GM18526 (cell line): ENCODE measurements around the gene PDGFD.

ENCODE experiments used
- POLR2A ChIP-seq: IDR thresholded peaks from 3 replicates; pipeline ENCODE4 v1.6.1; 2011; ENCODE audit not compliant: insufficient read length; ENCODE audit errors: extremely low read depth

Gene PDGFD

GRCh38 chr11:103978616-103979595 is 185.0 kb downstream of the PDGFD start:
- TF ChIP-seq POLR2A, result no peak

- TF ChIP-seq POLR2A, result no peak
Measured at GRCh38 chr11:103972013-103972412, 191.9 kb downstream of the PDGFD start.

DNA sequence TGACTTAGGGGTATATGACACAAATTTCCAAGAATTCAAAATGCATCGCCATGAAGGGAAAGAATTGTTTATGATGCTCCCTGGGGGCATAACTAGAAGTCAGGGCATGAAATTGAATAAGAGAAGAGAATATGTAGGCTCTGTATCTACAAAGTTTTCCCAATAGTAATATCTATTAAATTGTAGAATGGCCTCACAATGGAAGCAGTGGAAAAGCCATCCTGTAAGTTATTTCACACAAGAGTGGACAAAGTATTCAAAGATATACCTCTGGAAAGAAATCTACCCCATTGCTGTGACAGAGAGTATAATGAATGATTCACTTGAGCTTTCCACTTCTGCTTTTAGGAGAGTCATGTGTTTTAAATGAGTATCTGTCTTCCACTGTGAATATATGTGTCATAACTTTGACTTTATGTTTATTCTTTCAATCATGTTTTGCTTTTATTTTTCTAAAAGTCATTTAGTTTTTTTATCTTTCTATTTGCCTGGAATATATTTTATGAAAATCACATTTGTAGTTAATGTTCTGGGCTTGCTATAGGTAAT is 193.2 kb downstream of the PDGFD start:
- TF ChIP-seq POLR2A, result no peak

- TF ChIP-seq POLR2A, result no peak
Measured at GRCh38 chr11:103968685-103969084, 195.3 kb downstream of the PDGFD start.

- TF ChIP-seq POLR2A, result no peak
Measured at GRCh38 chr11:103967985-103968384, 196.0 kb downstream of the PDGFD start.

DNA sequence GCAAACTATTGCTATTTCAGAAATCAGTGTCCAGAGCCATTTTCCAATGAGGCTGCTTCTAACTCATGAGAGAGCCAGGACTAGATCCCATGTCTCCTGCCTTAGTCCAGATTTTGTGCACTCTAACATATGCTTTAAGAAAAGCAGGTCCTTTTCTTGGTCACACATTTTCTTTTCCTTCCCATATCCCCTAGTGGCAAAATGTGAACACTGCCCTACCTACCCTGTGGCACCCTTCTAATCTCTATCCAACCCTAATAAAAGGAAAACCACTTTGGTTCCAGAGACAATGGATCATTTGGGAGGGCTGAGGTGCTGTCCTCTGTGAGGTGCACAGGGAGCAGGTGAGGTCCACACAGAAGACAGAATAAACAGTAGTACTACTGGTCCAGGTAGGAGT is 199.6 kb downstream of the PDGFD start:
- TF ChIP-seq POLR2A, result no peak

DNA sequence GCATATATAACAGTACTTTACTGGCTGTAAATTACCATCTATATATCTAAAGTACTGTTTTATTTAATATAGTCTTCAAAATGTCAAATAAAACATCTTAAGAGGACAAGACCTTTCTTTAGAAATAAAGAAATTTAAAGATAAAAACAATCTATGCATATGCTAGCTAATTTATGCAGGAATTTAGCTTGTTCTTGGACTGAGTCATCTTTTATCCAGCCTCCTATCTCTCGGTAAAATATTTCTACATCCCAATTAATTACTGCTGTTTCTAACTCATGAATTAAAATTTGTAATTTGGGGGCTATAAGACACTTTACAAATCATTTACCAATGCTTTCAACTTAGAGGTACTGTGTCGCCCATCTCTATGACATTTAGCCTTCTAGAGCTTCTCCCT is 200.3 kb downstream of the PDGFD start:
- no peak for TF ChIP-seq POLR2A

- no peak for TF ChIP-seq POLR2A
Measured at GRCh38 chr11:103961010-103961409, 202.9 kb downstream of the PDGFD start.

DNA sequence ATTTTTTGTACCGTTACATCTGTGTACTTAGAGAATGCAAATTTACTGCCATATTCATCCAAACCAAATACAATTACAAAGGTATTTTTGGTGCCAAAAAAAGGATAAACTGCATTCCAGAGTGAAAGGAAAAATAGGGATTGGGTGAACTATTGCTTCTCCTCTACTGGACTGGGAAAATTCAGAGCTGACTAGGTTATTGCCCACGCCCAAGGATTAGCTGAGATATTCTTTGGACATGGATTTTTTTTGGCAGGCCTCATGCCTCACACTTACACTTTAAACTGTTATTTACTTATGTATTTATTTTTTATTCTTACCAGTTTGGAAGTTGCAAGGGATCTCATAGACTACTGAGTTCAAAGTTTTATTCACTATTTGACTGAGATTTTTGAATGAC is 203.8 kb downstream of the PDGFD start:
- no peak for TF ChIP-seq POLR2A

- no peak for TF ChIP-seq POLR2A
Measured at GRCh38 chr11:103959279-103959942, 204.5 kb downstream of the PDGFD start.

- TF ChIP-seq POLR2A, result no peak
Measured at GRCh38 chr11:103958475-103959215, 205.3 kb downstream of the PDGFD start.

GRCh38 chr11:103953797-103954486 is 210.0 kb downstream of the PDGFD start:
- TF ChIP-seq POLR2A, result no peak

- TF ChIP-seq POLR2A, result no peak
Measured at GRCh38 chr11:103949781-103950180, 214.2 kb downstream of the PDGFD start.

GRCh38 chr11:103948187-103948763 is 215.7 kb downstream of the PDGFD start:
- no peak for TF ChIP-seq POLR2A
